ENCODE results near the gene MARS1. TPM values are rescaled to one million over a fixed set of nuclear protein-coding genes. Genes with fewer than 3 reads are reported as not detected.

Gene MARS1
- total RNA-seq, 1 experiment from 2014 or later = 291 TPM

DNA sequence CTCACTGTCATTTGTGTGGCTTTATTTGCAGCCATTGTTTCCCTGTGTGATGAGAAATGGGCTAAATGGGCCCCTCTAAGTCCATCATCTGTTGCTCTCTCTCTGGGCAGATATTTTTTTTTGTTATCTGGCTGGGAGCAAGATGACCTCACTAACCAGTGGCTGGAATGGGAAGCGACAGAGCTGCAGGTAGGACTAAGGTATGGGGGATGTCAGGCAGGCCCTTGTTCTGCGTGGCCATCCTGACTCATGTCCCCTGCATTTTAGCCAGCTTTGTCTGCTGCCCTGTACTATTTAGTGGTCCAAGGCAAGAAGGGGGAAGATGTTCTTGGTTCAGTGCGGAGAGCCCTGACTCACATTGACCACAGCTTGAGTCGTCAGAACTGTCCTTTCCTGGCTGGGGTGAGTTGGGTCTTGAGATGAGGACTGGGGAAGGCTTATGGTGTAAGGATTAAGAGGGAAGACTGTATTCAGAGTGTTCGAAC is 1.3 kb downstream of the MARS1 start:
- DNase-seq (ENCODE audit: low read depth, low spot score) (no peak), ATAC-seq (no peak)
- peak overlapping the region; percentile 95 to 99 for H3K4me3 ChIP-seq (ENCODE audit: low read depth in 2 of 2, low read length in 2 of 2)
- H3K27ac ChIP-seq (ENCODE audit: low read length) = peak overlapping the region; percentile 98
- H3K36me3 ChIP-seq (ENCODE audit: control insufficient read depth, insufficient read depth, low read length) = peaks cover 16% of the 10 kb centered on the region; the same call in 1 of the 2 replicates
- ChIA-PET CTCF (no interaction called here), POLR2A (interaction anchor here (0.6 kb wide), 1 partner anchor 41 kb away, joined by 3 read pairs; no protein-coding TSS in a partner anchor)
- intact Hi-C loops (cut with micrococcal nuclease; ENCODE audit: unreplicated experiment) = no loop called here
- TF ChIP-seq SIN3A (IDR thresholded peaks at IDR 0.05; ENCODE audit: borderline replicate concordance, insufficient read depth, low read depth, low read length) (no peak), POLR2AphosphoS5 (IDR thresholded peaks at IDR 0.05; ENCODE audit: low read depth, low read length) (no peak), TCF7L2 (IDR thresholded peaks at IDR 0.05; ENCODE audit: low read depth, low read length) (no peak), REST (IDR thresholded peaks at IDR 0.05; ENCODE audit: insufficient read depth in 1 of 2, low read depth in 2 of 2, low read length in 1 of 2) (no peak)
- TF ChIP-seq, protein P1, sequence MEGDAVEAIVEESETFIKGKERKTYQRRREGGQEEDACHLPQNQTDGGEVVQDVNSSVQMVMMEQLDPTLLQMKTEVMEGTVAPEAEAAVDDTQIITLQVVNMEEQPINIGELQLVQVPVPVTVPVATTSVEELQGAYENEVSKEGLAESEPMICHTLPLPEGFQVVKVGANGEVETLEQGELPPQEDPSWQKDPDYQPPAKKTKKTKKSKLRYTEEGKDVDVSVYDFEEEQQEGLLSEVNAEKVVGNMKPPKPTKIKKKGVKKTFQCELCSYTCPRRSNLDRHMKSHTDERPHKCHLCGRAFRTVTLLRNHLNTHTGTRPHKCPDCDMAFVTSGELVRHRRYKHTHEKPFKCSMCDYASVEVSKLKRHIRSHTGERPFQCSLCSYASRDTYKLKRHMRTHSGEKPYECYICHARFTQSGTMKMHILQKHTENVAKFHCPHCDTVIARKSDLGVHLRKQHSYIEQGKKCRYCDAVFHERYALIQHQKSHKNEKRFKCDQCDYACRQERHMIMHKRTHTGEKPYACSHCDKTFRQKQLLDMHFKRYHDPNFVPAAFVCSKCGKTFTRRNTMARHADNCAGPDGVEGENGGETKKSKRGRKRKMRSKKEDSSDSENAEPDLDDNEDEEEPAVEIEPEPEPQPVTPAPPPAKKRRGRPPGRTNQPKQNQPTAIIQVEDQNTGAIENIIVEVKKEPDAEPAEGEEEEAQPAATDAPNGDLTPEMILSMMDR (IDR thresholded peaks at IDR 0.05) = no peak
- no peaks in the 10 kb centered on the region for H3K27me3 ChIP-seq (ENCODE audit: control insufficient read depth, insufficient read depth, low read length)
- H3K9me3 ChIP-seq (ENCODE audit: control insufficient read depth, insufficient read depth, low read depth, low read length) = no peaks in the 10 kb centered on the region
- in situ Hi-C loops (cut with HindIII; ENCODE audit: low pct_unique_long_range_greater_than_20kb, low sequenced_read_pairs) = no loop called here
- BruUV-seq (replicated peaks) = no TSS peak
- peaks cover 12% of the 10 kb centered on the region; the same call in 1 of the 2 replicates for H3K4me1 ChIP-seq (ENCODE audit: control insufficient read depth, insufficient read depth, low read length)

GRCh38 chr12:57490126-57490525 is 2.3 kb downstream of the MARS1 start:
- TF ChIP-seq REST (IDR thresholded peaks at IDR 0.05; ENCODE audit: insufficient read depth in 1 of 2, low read depth in 2 of 2, low read length in 1 of 2) = no peak
- TF ChIP-seq, protein P1 (IDR thresholded peaks at IDR 0.05) = no peak
- TF ChIP-seq TCF7L2 (IDR thresholded peaks at IDR 0.05; ENCODE audit: low read depth, low read length) = no peak
- no peak for TF ChIP-seq SIN3A (IDR thresholded peaks at IDR 0.05; ENCODE audit: borderline replicate concordance, insufficient read depth, low read depth, low read length)
- no peak for TF ChIP-seq POLR2AphosphoS5 (IDR thresholded peaks at IDR 0.05; ENCODE audit: low read depth, low read length)
- Histone ChIP-seq H3K4me3 (ENCODE audit: low read depth in 2 of 2, low read length in 2 of 2) (no peak overlapping the region), H3K9me3 (ENCODE audit: control insufficient read depth, insufficient read depth, low read depth, low read length) (no peaks in the 10 kb centered on the region), H3K4me1 (ENCODE audit: control insufficient read depth, insufficient read depth, low read length) (peaks cover 12% of the 10 kb centered on the region; the same call in 1 of the 2 replicates), H3K27ac (ENCODE audit: low read length) (no peak overlapping the region), H3K27me3 (ENCODE audit: control insufficient read depth, insufficient read depth, low read length) (no peaks in the 10 kb centered on the region), H3K36me3 (ENCODE audit: control insufficient read depth, insufficient read depth, low read length) (peaks cover 16% of the 10 kb centered on the region; the same call in 1 of the 2 replicates)
- in situ Hi-C loops (cut with HindIII; ENCODE audit: low pct_unique_long_range_greater_than_20kb, low sequenced_read_pairs) (no loop called here), intact Hi-C loops (cut with micrococcal nuclease; ENCODE audit: unreplicated experiment) (no loop called here)
- ATAC-seq (no peak), DNase-seq (ENCODE audit: low read depth, low spot score) (no peak)
- no TSS peak for BruUV-seq (replicated peaks)
- ChIA-PET CTCF (no interaction called here), POLR2A (no interaction called here)
